T follicular helper cell (primary cell): ENCODE results near the gene MYOZ1.

Experiments
- DNase-seq: peaks from one replicate; pipeline ENCODE4 v3.0.0-alpha.2; 2020; ENCODE audit warnings: low read depth

The MYOZ1 gene

GRCh38 chr10:73597346-73597745, 43.9 kb downstream of the MYOZ1 start:
- DNase-seq, result no peak

GRCh38 chr10:73593812-73594211, 47.5 kb downstream of the MYOZ1 start:
- no peak for DNase-seq

GRCh38 chr10:73593110-73593509, 48.2 kb downstream of the MYOZ1 start:
- no peak for DNase-seq

- no peak for DNase-seq
Observed at GRCh38 chr10:73591935-73592699, 49.2 kb downstream of the MYOZ1 start.

GRCh38 chr10:73590881-73591799, 50.1 kb downstream of the MYOZ1 start, which contains the start of gene USP54:
Gene USP54, minus strand, starts transcription at chr10:73591342. Its CDS starts 15,684 bp downstream, at chr10:73575658.
- DNase-seq, result no peak

- no peak for DNase-seq
Observed at GRCh38 chr10:73589563-73590126, 51.6 kb downstream of the MYOZ1 start.

- no peak for DNase-seq
Observed at GRCh38 chr10:73588656-73589055, 52.6 kb downstream of the MYOZ1 start.

GRCh38 chr10:73586583-73586984, 54.7 kb downstream of the MYOZ1 start:
- DNase-seq, result no peak

GRCh38 chr10:73585327-73585726, 55.9 kb downstream of the MYOZ1 start:
- no peak for DNase-seq

- DNase-seq, result no peak
Observed at GRCh38 chr10:73584737-73585136, 56.5 kb downstream of the MYOZ1 start.

- no peak for DNase-seq
Observed at GRCh38 chr10:73581918-73582317, 59.4 kb downstream of the MYOZ1 start.
